Hindlimb muscle (tissue), 1 donor: ENCODE results near the gene ATG7. TPM values are rescaled to one million over a fixed set of nuclear protein-coding genes. Genes with fewer than 3 reads are reported as not detected.

ENCODE experiments used
- DNase-seq: peaks from one replicate; pipeline ENCODE4 v3.0.0-alpha.2; 2013
- polyA plus RNA-seq: library from polyadenylated mRNA; unstranded; fragments of 120-200 nt; gene quantifications from one replicate; pipeline ENCODE4 v1.2.1, GENCODE V29; 2013; ENCODE audit not compliant: insufficient read length

Gene ATG7
- polyA plus RNA-seq, 1 donor = 15.0 TPM

DNA sequence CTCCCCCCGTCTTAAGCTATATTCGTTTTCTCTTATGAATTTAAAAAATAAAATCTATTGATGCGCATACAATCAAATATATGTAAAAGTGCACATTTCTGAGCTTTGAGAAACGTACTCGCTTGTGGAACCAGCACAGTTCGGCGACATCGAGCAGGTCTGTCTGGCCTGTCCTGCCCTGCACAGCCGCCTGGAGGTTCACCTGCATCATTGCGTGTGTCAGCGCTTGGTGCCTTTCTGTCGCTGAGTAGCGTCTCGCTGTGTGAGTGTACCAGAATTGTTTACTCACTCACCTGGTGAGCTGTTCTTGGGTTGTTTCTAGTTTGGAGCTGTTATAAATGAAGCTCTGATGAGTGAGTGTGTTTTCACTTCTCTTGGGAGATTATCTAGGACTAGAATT lies 267.5 kb downstream of the ATG7 start:
- no peak for DNase-seq

DNA sequence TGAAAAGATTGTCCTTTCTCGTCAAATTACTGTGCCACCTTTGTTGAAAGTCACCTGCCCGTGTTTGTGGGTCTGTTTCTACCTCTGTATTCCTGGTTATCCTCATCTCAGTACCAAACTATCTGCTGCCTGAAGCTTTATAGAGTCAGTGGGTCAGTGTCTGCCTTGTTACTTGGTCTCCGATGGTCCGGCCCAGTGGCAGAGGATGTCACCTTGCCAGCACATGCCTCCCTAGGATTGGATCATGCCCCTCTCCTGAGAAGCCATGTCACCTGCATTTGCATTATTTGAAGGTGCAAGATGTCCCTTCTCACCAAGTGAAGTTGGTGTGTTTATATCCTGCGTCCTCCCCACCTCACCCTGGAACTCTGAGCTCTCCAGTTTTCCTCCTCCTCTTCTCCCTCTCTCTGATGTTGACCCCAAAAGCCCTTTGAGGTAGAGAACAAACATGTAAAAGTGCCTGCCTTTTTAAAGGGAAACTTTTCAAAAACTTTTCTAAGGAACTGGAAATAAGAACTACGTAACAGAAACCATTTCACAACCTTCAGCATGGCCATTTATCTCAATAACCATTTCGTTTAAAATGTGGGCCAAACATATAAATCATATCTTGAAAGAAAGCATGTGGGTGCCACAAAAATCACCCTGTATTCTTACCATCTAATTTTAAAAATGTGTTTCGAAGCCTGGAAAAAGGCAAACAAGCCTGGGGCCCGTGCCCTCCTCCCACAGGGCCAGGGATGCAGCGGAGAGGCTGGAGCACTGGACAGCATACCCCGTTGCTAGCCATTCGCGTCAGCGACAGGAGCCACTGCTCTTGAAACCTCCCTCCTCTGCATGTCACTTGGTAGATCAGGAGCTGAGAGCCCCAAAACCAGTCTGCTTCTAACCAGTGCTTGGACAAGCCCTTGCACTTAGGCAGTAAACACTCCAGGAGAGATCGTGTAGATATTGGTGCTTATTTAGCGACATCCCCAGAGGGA lies 269.4 kb downstream of the ATG7 start:
- DNase-seq = no peak

DNA sequence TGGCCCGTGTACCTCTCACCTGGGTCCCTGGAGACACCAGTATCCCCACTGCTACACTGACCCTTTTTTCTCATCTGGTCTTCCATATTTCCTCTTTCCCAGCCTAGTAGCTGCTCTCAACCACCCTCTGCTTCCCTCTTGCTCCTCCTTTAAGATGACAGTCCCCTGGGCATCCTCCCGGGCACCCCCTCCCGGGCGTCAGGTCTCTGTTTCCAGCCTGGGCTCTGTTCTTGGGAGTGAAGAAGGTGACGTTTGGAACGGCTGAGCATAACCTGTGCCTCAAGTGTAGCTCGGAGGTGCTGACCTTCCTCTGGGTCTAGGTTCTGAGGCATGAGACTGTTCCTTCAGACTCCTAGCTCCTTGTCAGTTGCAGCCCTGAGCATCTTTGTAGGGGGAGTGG lies 270.4 kb downstream of the ATG7 start:
- DNase-seq = no peak

DNA sequence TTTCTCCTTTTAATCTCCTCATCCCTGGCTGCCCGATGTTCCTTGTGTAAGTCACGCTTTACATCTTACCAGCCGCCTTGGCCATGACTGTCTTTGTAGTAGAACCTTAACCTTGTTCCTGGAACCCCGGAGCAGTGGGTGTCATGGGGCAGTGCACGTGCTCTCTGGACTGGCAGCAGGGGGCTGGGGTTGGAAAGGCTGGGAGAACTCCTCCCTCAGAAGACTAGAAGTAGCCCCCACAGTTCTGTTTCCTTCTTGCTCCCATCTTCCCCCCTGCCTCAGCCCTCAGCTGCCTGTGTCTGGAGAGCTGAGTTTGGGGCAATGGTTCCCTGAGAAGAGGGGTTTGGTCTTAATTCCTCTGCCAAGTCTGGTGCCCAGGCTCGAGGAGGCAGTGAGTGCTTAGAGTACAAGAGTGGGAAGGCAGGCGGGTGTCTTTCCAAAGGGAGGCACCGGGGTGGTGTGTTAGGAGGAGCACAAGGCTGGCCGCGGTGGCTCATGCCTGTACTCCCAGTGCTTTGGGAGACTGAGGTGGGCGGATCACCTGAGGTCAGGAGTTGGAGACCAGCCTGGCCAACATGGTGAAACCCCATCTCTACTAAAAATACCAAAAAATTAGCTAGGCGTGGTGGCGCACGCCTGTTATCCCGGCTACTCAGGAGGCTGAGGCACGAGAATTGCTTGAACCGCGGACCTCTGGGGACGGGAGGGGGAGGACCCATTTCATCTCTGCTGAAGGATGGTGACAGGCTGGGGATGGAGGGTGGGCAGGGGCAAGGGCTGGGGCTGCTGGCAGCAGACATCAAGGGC lies 271.1 kb downstream of the ATG7 start:
- no peak for DNase-seq

DNA sequence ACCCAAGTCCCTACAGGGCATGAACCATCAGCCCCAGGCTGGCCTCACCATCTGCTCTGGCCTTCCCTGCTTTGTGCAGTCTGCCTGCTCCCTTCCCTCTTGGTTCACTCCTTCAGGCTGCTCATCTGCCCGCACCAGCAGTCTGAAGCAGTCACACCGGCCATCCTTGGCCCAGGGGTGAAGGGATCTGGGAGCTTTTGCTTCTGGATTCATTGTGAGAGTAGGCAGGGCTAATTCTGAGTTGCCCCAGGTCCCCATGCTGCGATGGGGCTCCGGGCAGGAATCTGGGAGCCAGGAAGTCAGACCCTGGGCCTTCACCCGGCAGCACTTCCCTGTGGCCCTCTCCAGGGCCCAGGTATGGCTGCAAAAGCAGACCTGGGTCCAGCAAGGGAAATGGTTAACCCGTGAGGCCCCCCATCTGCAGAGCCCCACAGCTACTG lies 271.8 kb downstream of the ATG7 start:
- no peak for DNase-seq

DNA sequence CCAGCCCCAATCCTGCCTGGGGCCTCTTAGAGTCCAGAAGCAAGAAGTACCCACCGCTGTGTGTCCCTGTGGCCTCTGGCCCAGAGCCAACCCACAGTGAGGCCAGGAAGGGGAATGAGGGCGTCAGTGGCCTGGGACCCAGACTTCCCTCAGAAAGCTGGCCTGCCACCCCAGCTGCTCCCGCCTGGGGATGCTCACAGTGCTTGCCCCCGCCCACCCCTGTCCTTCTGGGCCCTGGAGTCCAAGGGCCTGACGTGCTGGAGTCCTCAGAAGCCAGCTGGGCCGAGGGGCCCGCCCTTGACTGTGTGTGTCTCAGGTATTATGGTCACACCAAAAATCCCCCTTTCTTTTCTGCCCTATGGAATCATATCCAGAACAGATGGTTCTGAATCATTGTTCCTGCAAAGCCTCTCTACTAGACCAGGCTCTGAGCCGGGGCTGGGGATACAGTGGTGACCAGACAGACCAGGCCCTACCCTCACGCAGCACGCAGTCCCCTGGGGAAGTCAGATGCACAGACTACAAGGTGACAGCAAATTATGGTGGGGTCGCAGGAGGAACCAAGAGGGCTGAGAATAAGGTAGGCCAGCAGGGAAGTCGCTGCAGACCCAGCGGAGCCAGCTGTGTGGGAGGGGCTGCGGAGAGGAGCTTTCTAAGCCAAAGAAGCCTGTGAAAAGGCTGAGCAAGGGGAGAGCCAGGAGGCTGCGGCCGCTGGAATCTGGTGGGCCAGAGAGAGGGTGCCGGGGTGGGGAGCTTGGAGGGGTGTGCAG lies 272.4 kb downstream of the ATG7 start:
- DNase-seq = no peak

DNA sequence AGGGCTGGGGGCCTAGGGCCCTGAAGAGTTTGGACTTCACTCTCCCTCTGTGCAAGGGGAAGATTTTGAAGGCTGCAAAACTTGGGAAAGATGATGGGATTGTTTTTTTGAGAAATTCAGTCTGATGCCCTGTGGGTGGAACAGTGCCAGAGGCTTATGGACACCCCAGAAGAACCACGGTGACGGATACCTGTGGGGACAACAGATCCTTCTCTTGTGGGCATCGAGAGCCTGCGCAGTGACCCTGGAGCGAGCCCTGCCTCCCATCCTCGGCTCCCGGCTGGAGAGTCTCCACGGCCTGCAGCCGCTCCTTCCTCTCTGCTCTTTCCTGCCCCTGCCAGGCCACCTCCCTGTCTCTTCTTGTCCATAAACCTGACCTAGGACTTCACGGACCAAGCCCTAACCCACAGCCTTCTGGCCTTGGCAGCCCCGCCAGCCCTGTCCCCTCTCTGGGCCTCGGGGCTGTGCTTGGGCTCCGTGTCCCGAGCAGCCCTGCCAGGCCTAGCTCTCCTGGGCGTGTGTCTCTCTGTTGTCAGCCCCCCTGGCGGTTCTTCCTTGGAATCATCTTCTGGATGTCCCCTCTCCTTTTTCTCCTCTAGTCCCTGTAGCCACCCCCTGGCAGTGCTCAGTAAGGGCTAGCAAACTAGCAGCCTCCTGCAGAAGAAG lies 273.1 kb downstream of the ATG7 start:
- DNase-seq = no peak

DNA sequence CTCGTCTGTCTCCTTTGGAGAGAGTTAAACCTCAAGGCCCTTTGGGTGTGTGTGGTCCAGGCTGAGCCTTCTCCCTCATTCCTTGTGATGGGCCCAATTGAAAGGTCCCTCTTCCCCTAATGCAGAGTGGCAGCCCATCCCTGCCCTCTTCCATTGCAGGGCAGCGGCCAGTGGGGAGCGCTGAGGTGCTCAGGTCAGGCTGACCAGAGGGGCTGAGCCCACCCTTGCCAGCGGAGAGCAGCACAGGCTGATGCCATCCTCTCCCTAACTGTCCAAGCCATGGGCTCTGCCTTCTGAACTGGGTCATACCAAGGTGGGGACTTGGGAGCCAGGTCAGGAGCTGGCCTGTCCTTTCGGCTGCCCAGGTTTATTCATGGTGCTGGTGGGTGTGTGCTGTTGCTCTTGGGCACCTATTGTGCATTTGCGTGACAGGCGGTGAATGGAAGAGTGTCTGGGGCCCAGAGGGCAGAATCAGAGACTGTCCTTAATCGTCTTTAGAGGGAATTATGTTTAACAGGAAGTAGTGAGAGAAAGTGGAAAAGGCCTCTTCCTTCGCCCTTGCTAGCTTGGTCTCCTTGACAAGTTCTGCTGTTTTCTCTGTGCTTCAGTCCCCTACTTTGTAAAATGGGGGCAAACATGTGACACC lies 274.6 kb downstream of the ATG7 start:
- DNase-seq = no peak

DNA sequence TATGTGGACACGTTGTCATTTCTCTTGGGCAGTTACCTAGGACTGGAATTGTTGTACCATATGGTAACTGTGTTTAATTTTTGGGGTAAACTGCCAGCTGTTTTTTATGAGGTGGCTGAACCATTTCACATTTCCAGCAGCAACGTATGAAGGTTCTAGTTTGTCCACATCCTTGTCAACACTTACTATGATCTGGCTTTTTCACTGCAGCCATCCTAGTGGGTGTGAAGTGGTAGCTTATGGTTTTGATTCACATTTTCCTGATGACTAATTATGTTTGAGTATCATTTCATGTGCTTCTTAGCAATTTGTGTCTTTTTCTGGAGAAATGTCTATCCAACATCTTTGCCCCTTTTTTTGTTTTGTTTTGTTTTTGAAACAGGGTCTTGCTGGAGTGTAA lies 275.3 kb downstream of the ATG7 start:
- no peak for DNase-seq

DNA sequence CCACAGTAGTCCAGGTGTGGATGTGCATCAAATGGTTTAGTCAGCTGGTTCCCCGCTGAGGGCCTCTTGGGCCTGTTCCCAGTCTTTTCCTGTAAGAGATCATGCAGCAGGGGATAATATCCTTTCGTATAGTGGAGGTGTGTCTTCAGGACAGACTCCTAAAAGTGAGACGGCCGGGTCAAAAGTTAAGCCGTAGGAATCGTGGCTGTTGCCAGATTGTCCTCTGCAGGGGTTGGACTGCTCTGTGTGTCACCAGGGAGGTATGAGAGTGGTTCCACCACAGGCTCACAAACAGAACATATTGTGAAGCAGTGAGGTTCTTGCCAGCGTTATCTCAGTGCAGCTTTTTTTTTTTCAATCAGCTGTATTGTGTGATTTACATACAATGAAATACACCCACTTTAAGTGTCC lies 276.5 kb downstream of the ATG7 start:
- DNase-seq = no peak

DNA sequence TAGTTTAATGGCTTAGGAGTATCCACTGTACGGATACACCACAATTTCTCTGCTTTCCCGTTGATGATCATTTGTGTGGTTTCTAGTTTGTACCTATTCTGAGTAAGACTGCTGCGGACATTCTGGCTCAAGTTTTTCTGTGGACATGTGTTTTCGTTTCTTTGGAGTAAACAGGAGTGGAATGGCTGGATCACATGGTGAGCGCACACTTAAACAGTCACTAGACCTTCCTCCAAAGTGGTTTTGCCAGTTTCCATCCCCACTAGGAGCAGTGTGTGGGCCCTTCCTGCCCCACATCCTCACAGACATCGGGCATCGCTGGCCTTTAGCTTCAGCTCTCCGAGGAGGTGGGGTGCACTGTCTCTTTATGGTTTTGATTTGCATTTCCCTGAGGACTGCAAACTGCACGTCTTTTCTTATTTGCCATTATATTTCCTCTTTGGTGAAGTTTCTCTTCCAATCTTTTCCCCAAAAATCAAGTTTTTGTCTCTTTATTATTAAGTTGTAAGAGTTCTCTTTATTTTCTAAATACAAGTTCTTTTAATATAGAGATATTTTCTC lies 277.5 kb downstream of the ATG7 start:
- DNase-seq = no peak

DNA sequence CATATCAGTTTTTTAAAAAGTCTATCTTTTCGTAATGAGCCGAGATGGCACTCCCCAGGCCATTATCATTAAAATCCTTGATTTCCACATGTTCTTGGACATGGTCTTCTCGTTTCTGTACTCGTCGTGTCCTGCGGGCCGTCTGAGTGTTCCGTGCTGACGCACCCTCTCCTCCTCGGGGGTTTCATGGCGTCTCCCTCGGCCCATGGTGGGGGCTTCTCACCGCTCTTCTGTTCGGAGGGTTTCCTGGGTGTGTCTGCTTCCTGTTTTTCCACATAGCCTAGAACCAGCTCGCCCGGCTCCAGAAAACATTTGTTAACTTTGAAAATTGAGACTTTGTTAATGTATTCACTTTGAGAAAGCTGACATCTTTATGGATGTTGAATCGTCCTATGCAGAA lies 278.8 kb downstream of the ATG7 start:
- no peak for DNase-seq

DNA sequence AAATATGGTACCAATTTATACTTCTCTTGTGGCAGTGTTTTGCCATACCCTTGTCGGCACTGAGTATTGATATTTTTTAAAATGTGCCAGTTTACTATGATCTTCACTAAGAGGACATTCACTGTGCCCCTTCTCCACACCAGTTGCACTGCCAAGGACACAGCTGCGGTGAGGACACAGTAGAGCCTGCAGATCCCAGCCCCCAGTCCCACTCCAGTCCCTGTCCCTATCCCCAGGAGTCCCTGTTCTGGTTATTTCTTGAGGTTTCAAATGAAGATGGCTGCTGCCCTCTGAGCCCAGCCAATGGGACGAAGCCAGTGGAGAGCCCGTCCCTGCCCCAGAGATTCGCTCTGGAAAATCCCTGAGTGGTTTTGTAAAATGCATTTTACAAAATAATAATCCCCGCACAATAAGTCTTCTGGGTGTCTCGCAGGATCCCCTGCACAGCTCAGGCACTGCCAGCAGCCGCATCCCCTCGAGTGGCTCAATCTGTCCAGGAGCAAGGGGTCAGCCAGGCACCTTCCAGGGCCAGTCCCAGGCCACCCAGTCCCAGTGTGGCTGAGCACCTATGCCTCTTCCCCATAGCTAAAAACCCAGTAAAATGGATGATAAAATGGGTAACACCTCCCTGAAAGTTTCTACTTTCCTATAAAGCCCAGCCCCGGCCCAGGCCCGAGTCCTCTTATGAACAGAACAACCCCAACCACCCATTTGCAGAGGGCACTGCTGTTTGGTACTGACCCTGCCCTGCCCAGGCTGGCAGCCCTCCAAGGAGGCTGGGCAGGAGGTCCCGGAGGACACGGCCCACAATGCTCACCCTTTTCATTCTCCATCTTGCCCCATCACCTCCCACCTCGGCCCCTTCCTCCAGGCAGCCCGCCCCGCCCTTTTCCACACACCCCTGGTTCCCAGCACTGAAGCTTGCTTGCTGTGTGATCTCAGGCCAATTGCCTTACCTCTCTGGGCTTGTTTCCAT lies 280.4 kb downstream of the ATG7 start:
- DNase-seq = no peak

DNA sequence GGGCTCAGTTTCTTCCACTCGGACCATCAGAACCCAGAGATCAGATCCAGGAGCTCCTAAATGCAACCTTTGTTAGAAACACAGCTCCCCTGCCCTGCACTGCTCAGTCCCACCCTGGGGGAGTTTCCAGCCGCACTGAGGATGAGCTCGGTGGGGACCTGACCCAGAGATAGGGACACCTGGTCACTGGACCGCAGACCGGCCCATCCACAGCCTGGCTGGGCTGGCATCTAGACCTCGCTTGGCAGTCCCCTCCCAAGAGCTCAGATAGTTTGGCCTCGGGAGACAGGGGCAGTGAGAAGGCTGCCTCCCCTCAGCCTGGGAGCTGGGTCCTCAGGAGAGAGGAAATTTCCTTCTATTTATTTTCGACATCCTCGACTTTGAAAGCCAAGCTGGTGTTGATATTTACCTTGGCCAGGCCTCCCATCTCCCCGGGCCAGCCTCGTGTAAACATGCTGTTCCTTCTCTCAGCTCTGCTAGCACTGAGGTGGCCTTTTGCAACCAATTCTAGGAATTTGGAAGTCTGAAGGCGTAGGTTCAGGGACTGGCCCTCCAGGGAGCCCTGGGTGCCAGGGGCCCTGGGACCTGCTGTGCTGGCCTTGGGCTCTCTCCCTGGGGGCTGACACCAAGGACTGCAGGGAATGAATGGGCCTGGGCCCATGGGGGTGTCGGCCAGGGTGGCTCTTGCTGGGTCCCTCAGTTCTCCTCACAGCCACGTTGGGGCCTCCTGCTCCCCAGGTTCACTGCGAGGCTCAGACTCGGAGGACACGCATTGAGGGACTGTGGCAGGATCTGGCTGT lies 281.4 kb downstream of the ATG7 start:
- no peak for DNase-seq

DNA sequence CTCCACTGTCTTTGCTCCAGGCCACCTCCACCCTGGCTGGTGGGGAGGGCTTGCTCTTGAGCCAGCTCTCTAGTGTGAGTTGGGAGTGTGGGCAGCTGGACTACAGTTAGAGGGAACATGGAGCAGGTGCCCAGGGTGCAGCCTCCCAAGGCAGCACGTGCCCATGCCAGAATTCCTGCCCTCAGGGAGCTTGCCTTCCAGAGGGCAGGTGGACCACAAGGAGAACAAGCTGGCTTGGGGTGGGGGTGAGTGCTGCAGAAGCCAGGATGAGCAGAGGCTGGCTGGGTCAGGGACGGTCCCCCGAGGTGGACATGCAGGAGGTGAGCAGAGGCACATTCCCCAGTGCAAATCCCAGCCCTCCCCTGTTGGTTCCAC lies 282.0 kb downstream of the ATG7 start:
- no peak for DNase-seq

DNA sequence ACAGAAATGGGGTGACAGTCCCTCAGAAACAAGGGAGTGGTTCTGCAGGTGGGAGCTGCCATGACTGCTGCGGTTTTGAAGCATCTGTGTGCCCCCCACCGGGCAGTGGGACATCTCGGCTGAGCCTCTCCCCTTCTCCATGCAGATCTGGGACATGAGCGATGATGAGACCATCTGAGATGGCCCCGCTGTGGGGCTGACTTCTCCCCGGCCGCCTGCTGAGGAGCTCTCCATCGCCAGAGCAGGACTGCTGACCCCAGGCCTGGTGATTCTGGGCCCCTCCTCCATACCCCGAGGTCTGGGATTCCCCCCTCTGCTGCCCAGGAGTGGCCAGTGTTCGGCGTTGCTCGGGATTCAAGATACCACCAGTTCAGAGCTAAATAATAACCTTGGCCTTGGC lies 282.5 kb downstream of the ATG7 start:
- no peak for DNase-seq

DNA sequence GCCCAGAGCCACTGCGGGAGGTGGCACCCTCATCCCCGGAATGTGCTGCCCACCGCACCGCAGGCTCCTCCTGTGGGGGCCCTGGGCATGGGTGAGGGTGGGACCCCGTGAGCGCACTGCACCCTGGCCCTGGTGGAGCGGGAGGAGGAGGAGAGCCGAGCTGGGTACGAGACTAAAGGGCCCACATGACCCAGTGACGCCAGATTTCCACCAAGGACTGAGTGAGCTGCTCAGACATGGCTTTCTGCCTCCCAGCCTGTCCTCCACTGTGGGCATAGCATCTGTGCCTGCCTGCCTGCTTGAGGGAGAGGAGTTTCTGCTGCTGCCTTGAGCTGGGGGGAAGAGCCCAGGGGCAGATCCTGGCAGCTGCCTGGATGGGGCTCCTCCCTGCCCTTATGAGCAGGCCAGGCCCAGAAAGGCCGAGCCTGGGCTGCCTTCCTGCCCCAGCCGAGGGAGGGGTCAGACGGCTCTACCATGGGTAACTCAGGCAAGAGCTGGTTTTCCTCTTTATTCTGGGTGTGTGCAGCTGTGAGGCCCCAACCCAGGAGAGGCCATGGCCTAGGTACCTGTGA lies 283.1 kb downstream of the ATG7 start:
- no peak for DNase-seq

DNA sequence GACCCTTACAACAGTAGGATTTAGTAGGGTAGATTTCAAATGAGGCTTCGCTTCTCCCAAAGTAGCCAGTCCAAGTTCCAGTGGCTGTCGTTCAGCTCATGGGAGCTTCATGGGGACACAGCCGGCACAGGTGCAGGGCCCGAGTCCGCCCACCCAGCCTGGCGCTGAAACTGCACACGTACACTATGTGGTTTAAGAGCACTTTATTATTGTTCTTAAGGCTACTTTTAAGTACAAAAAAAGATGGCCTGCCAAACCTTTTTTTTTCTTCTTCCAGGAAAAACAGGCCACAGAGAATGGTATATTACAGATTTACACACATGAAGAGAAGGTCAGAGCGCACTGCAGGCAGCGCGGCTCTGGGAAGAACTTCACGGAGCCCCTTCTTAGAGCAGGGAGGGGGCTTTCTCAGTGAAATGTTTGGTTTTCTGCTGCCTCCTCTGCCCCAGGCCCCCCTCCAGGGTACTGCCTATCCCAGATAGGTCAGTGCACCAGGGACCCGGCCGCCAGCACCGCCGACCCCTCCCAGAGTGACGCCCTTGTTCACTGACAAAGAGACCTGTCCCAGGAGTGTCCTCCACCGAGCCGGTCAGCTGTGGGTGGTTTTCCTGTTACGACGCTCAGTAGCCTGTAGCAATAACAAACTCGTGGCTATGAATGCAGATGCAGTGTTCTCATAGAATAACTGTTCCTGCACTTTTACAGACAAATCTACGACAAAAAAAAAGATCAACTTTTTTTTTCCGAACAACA lies 283.9 kb downstream of the ATG7 start:
- no peak for DNase-seq
